PC-3 (cell line): Measurements from ENCODE around the gene LIN37. TPM values are rescaled to one million over a fixed set of nuclear protein-coding genes. Genes with fewer than 3 reads are reported as not detected.

Source experiments
- ATAC-seq: fragments of 200-7000 bp; cut with Tn5 transposase; 2 replicates; pipeline ENCODE4 v1.9.1; 2020; ENCODE audit warnings: mild to moderate bottlenecking, moderate library complexity
- Bru-seq: library from RNA; stranded (reverse); fragments of 400-500 nt; gene quantifications from one replicate; lab custom pipeline; 2021; lab: Mats Ljungman, UMichigan
- BruChase-seq, 2 experiments: library from RNA; stranded (reverse); fragments of 400-500 nt; gene quantifications; one replicate each; lab custom pipeline; 2021; lab: Mats Ljungman, UMichigan
- BruUV-seq: library from RNA; stranded (reverse); fragments of 400-500 nt; replicated peaks from 2 replicates; lab custom pipeline; 2021; lab: Mats Ljungman, UMichigan
- CTCF ChIA-PET: fragments of 300-600 bp; sonication (Branson Sonifier 250); formaldehyde crosslinking; loops from one replicate; lab custom pipeline; 2022; ENCODE audit warnings: antibody characterized with exemption; lab: Charles Lee
- POLR2A ChIA-PET: fragments of 300-600 bp; sonication (Branson Sonifier 250); formaldehyde crosslinking; loops from one replicate; lab custom pipeline; 2022; ENCODE audit warnings: antibody characterized with exemption; ENCODE audit not compliant: unreplicated experiment; lab: Charles Lee
- DNase-seq: peaks from one replicate; pipeline ENCODE4 v3.0.0-alpha.2; 2015
- H2AFZ ChIP-seq: fragments of 300-600 bp; sonication (generic); 2 replicates; pipeline ENCODE4 v1.6.0; 2016; ENCODE audit warnings: antibody characterized with exemption, low read length
- H3F3A ChIP-seq: fragments of 300-600 bp; sonication (generic); one replicate; pipeline ENCODE4 v1.6.0; 2017; ENCODE audit warnings: antibody characterized with exemption, low read length, control low read depth, mild to moderate bottlenecking; ENCODE audit not compliant: unreplicated experiment
- H3K27ac ChIP-seq: fragments of 300-600 bp; sonication (generic); 2 replicates; pipeline ENCODE4 v1.5.1; 2016; ENCODE audit warnings: mild to moderate bottlenecking, low read length
- H3K27me3 ChIP-seq: fragments of 300-600 bp; sonication (generic); 2 replicates; pipeline ENCODE4 v1.6.1; 2016; ENCODE audit warnings: low read length, mixed read lengths
- H3K36me3 ChIP-seq: fragments of 300-600 bp; sonication (generic); 2 replicates; pipeline ENCODE4 v1.6.1; 2016; ENCODE audit warnings: low read depth, mixed run types, low read length, mixed read lengths
- H3K4me1 ChIP-seq: fragments of 300-600 bp; sonication (generic); 2 replicates; pipeline ENCODE4 v1.5.1; 2016; ENCODE audit warnings: low read length; ENCODE audit not compliant: insufficient read depth
- H3K4me2 ChIP-seq: fragments of 300-600 bp; sonication (generic); 2 replicates; pipeline ENCODE4 v1.6.0; 2016; ENCODE audit warnings: low read length
- H3K4me3 ChIP-seq: fragments of 300-600 bp; sonication (generic); 2 replicates; pipeline ENCODE4 v1.5.1; 2016; ENCODE audit warnings: mild to moderate bottlenecking, low read length, mixed read lengths
- H3K79me2 ChIP-seq: fragments of 300-600 bp; sonication (generic); 2 replicates; pipeline ENCODE4 v1.6.1; 2017; ENCODE audit warnings: low read length, mixed read lengths
- H3K9ac ChIP-seq: fragments of 300-600 bp; sonication (generic); 2 replicates; pipeline ENCODE4 v1.6.0; 2016; ENCODE audit warnings: mild to moderate bottlenecking, low read length
- H3K9me2 ChIP-seq: fragments of 300-600 bp; sonication (generic); replicated peaks from 2 replicates; pipeline ENCODE4 v1.6.1; 2016; ENCODE audit warnings: mixed run types, low read length, mixed read lengths
- H3K9me3 ChIP-seq: fragments of 300-600 bp; sonication (generic); 2 replicates; pipeline ENCODE4 v1.6.1; 2016; ENCODE audit warnings: low read length, mixed read lengths
- H4K20me1 ChIP-seq: fragments of 300-600 bp; sonication (generic); 2 replicates; pipeline ENCODE4 v1.6.1; 2016; ENCODE audit warnings: low read length, mixed read lengths
- EZH2 ChIP-seq: fragments of 300-600 bp; sonication (generic); IDR thresholded peaks from one replicate; pipeline ENCODE4 v1.6.1; 2017; ENCODE audit warnings: antibody characterized with exemption, mild to moderate bottlenecking, low read length; ENCODE audit not compliant: unreplicated experiment
- EZH2phosphoT487 ChIP-seq: fragments of 300-600 bp; sonication (generic); IDR thresholded peaks from 2 replicates; pipeline ENCODE4 v1.6.1; 2018; ENCODE audit warnings: mild to moderate bottlenecking, antibody characterized with exemption, low read length, borderline replicate concordance
- intact Hi-C: fragments of 100-400 bp; cut with micrococcal nuclease; formaldehyde crosslinking; loops from 2 replicates; pipeline ENCODE4 v1.9.0; 2023
- long read RNA-seq: library from polyadenylated mRNA; unstranded; transcript quantifications from one replicate; pipeline ENCODE4 v2.0.0, GENCODE V29; 2021; ENCODE audit not compliant: unreplicated experiment
- total RNA-seq: library from RNA; depleted of rRNA; stranded (reverse); fragments of >200 nt; gene quantifications from 2 replicates; pipeline ENCODE4 v1.2.3, GENCODE V29; 2014; rRNA removed
- TF ChIP-seq, protein P1 (sequence below): fragments of 300-600 bp; sonication (generic); conservative IDR thresholded peaks from 2 replicates; pipeline ENCODE4 v1.5.1; 2017; ENCODE audit warnings: antibody characterized with exemption, low read depth, mild to moderate bottlenecking, low read length

LIN37 gene, protein sequence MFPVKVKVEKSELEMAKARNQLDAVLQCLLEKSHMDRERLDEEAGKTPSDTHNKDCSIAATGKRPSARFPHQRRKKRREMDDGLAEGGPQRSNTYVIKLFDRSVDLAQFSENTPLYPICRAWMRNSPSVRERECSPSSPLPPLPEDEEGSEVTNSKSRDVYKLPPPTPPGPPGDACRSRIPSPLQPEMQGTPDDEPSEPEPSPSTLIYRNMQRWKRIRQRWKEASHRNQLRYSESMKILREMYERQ
- total RNA-seq (4.6 and 8.2 TPM in 2 replicates), Bru-seq, nascent RNA (percentile 66 among the genes with signal in this experiment), BruChase-seq, experiment 1, labeled RNA remaining after a 6-hour chase (percentile 87 among the genes with signal in this experiment), BruChase-seq, experiment 2, labeled RNA remaining after a 2-hour chase (percentile 75 among the genes with signal in this experiment)
- long read RNA-seq, partial matches to known transcripts, result 0 of 3 reads
- long read RNA-seq, other reads (novel, unspliced or antisense), result 1 of 3 reads

DNA sequence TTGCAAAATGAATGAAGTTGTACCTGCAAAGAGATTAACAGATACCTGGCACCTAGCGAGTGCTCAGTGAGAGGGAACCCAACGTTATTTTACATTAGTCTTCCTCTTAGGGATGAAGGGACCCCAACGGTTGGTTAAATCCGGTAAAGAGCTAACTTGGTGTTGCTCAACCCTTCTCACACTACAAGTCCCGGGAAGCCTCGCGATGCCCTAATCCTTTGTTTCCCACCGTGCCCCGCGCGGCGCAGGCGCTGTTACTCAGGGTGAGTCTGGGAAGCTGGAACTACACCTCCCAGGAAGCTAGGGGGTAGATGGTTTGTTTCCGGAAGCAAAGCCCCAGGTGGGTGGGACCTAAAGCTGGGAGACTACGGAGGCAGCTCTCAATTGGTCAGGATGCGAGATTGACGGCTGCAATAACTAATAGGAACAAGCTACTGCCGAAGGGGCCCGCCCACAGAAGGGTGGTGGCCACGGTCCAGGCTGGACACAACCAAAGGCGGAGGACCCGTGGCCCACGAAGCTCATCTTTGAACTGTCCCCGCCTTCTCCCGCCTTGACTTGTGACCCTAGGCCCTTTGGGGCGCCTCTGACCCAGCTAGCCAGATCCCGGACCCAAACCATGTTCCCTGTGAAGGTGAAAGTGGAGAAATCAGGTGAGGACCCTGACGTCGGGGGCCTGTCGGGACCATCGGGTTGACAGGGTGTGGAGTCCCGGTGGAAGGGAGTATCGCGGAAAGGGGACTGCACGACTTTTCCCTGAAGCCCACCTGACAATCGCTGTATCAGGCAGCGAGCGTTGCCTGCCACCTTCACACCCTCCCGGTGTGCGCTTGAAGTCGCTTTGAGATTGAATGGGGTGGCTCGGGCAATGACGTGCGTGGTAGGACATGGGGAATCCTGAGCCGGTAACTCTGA is at the start of gene LIN37:
TSS of gene LIN37 (plus strand) at position 471 of the 915 bp plus-strand sequence. CDS start at position 620, 149 bp downstream.
- Histone ChIP-seq H3K36me3 (no peaks in the 10 kb centered on the region), H3K27me3 (no peaks in the 10 kb centered on the region), H3F3A (no peaks in the 10 kb centered on the region), H3K4me2 (peak within 1 kb of the TSS; percentile 97), H3K9me3 (no peaks in the 10 kb centered on the region), H3K9me2 (no peaks in the 10 kb centered on the region), H3K4me1 (peaks cover 23% of the 10 kb centered on the region), H3K9ac (peak within 1 kb of the TSS; percentile 89), H3K27ac (no peak within 1 kb of the TSS), H4K20me1 (no peaks in the 10 kb centered on the region), H3K79me2 (peaks cover 26% of the 10 kb centered on the region), H2AFZ (peak within 1 kb of the TSS; percentile 96), H3K4me3 (peak within 1 kb of the TSS; percentile 100)
- intact Hi-C loops, result loop anchor here (1.0 kb wide), 1 partner anchor 183 kb away; no protein-coding TSS in a partner anchor
- TSS peak; percentile 63 for BruUV-seq
- POLR2A ChIA-PET, result interaction anchor here (0.6 kb wide), 1 partner anchor 77 kb away, joined by 3 read pairs; no protein-coding TSS in a partner anchor
- DNase-seq, result peak; percentile 97
- peak; percentile 83 for ATAC-seq
- TF ChIP-seq, protein P1, sequence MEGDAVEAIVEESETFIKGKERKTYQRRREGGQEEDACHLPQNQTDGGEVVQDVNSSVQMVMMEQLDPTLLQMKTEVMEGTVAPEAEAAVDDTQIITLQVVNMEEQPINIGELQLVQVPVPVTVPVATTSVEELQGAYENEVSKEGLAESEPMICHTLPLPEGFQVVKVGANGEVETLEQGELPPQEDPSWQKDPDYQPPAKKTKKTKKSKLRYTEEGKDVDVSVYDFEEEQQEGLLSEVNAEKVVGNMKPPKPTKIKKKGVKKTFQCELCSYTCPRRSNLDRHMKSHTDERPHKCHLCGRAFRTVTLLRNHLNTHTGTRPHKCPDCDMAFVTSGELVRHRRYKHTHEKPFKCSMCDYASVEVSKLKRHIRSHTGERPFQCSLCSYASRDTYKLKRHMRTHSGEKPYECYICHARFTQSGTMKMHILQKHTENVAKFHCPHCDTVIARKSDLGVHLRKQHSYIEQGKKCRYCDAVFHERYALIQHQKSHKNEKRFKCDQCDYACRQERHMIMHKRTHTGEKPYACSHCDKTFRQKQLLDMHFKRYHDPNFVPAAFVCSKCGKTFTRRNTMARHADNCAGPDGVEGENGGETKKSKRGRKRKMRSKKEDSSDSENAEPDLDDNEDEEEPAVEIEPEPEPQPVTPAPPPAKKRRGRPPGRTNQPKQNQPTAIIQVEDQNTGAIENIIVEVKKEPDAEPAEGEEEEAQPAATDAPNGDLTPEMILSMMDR, result no peak
- TF ChIP-seq EZH2phosphoT487 (no peak), EZH2 (no peak)
- CTCF ChIA-PET, result no interaction called here

DNA sequence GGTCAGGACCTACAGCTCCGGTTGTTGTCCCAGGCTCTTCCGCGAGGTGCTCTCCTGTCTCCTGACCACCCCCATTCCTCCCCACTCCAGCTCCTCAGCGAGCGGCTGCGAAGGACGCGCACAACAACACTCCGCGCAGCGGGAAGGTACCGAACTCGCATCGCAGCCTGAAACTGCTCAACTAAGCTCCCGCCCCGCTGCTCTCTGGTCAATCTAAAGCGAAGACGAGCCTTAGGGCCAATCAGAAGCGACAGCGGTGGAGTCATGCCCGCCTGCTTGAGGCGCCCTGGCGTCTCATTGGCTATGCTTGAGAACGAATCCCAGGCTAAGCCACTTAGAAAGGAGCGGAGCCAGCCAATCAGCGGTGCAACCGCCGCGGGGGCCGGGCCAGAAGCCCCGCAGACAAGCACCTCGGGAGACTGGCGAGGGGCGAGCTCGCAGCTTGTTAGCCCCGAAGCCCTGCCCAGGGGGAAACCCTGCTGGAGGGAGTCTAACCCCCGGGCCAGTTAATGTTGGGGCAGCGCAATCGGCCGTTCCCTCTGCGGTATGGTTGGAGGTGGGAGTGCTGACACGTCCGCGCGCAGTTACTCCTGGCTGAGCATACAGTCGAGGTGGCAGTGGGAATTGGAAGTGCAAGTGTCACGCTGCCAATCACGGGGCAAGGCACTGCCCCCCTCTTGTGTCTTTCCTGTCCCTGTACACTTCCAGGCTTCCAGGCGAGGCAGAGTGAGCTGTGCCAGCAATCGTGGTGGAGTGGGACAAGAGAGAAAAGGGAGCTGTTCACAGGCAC is 46.0 kb upstream of the LIN37 start:
- CTCF ChIA-PET, result interaction anchor here (0.6 kb wide), 2 partner anchors 57 to 114 kb away, joined by 3 read pairs; no protein-coding TSS in a partner anchor
- Histone ChIP-seq H3K9ac (no peak overlapping the region), H3K4me1 (no peaks in the 10 kb centered on the region), H2AFZ (peak overlapping the region; percentile 99), H3K27ac (no peak overlapping the region), H3K9me2 (no peaks in the 10 kb centered on the region), H3K9me3 (no peaks in the 10 kb centered on the region), H4K20me1 (no peaks in the 10 kb centered on the region), H3K4me3 (peak overlapping the region; percentile 84), H3K36me3 (no peaks in the 10 kb centered on the region), H3F3A (no peaks in the 10 kb centered on the region), H3K27me3 (no peaks in the 10 kb centered on the region), H3K79me2 (no peaks in the 10 kb centered on the region), H3K4me2 (peak overlapping the region; percentile 97)
- TF ChIP-seq EZH2 (no peak), EZH2phosphoT487 (no peak)
- TF ChIP-seq, protein P1, result no peak
- BruUV-seq, result no TSS peak
- intact Hi-C loops, result loop anchor here (2.0 kb wide), 1 partner anchor 14 kb away; no protein-coding TSS in a partner anchor
- ATAC-seq (peak; percentile 100), DNase-seq (peak; percentile 96)
- POLR2A ChIA-PET, result no interaction called here
